Amniotic stem cell (primary cell): ENCODE results near the gene RPH3AL.

ENCODE experiments used
- DNase-seq: peaks from one replicate; lab custom pipeline; 2025; lab: John Stamatoyannopoulos, UW

RPH3AL gene

DNA sequence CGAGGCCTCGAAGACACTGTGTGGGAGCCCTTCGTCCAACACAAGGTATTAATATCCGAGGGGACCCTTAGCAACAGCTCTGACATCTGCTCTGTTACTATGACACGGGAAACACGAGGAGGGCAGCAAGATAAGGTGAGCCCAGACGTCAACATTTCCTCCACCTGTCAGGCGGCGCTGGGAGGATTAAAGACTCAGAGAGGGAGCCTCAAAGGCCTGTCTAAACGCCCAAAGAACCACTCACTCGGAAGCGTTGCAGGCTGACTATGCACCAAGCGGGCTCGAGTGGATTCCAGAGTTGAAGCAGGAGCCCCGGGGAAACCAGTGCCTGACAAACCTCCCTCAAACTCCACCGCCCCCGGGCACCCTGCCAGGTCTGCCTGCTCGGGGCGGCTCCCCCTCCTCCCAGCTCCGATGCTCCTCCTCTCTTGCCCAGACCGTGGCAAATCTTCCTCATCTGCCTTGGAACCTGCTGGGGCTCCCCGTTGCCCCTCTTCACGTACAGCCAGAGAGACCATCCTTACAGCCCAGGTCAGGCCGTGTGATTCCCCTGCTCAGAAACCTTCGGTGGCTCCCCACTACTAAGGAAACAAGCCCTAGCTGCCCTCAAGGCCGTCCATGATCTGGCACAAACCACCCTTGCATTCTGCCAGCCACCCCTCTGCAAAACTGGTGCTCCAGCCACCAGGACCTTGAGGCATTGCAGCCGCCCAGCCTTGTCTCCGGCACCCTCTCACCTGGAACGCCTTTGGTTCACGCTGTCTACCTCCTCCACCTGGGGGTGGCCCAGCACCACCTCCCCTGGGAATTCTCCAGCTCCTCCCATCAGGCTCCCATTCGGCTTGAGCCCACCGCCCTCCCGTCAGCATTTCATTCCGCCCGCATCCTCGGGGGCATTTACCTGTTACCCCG lies 16.2 kb downstream of the RPH3AL start:
- no peak for DNase-seq

DNA sequence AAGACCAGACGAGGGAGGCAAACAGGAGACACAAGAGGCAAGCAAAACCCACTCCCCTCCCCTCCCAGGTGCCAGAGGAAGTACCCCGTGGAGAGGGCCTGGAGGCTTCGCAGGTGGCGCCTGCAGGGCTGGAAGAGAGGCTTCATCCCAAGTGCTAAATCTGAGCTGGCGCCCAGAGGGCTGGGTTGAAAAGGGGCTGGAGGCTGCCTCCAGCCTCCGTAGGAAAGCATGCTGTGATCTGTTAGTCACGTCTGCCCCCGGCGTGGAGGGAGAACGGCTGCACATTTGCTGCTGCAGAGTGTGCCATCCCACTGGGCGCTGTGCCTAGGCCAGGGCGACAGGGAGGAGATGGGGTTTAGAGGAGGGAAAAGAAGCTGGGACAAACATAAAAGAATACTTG lies 16.9 kb downstream of the RPH3AL start:
- DNase-seq, result no peak

DNA sequence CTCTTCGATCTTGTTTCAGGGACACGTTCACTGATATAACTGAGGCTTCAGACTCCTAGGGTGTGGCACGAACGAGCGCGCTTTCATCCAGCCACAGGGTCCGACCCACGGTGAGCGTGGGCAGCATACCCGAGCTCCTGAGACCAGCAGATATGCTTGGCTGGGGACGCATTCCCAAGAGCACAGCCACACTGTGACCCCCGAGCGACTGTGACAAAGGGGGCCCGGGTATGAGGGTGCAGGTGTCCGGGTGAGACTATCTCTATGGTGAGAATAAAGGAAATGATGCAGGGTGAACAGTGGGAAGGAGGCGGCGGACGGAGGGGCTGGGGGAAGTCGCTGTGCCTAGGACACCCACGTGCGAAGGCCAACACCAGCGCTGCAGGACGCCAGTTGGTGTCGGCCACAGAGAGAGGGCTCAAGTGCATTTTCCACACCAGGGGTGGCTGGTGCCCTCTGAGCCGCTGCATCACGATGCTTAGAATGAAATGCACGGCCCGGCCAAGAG lies 17.6 kb downstream of the RPH3AL start:
- DNase-seq, result no peak

DNA sequence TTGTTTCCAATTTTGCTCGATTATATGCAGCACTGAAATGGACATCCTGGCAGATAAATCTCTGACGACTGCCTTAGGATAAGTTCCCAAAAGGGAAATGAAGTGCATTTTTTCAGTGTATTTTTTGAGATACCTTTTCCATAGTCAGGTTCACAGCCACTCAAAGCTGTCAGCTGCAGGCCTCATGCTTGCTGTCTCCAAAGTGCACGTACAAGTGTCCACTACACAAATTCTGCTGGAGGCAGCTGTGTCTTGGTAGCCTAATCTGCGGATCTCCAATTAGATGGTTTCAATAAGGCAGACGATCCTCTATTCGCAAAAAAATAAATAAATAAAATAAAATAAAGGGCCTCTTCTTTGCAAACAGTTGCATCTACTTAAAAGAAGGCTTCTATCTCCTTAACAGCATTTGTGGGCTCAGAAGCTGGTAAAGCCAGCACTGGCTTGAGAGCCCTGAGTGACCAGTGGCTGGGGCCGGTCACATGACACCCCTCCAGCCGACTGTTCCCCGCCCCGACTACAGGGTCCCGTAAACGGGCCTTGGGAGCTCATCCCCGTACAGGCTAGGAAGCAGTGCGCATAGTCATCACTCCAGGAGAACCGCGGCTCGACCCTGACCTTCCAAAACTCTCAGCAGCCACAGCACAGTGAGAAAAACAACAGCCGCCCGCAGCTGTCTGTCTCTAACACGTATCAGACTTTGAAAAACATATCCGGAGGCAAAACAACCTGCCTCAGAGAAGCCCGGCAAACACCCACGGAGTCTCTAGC lies 18.8 kb downstream of the RPH3AL start:
- DNase-seq, result no peak

- no peak for DNase-seq
Measured at GRCh38 chr17:332558-333322, 19.9 kb downstream of the RPH3AL start.

DNA sequence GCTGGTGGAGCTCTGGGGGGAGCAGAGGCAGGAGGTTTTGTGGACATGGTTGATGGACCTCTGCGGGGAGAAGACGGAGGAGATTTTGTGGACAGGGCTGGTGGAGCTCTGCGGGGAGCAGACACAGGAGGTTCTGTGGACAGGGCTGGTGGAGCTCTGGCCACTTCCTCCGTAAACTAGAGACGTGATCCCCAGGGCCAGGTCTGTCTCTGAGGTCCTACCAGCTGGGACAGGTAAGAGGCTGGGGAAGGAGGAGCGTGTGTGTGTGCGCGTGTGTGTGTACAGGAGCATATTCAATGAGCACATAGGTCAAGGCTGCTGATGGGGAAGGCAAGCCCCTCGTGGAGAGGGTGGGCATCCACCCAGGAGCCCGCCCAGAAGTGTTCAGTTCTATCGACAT lies 20.6 kb downstream of the RPH3AL start:
- no peak for DNase-seq

- DNase-seq, result no peak
Measured at GRCh38 chr17:330993-331701, 21.5 kb downstream of the RPH3AL start.

GRCh38 chr17:329784-330420 lies 22.7 kb downstream of the RPH3AL start:
- DNase-seq, result no peak

GRCh38 chr17:327971-328370 lies 24.6 kb downstream of the RPH3AL start:
- DNase-seq, result no peak

DNA sequence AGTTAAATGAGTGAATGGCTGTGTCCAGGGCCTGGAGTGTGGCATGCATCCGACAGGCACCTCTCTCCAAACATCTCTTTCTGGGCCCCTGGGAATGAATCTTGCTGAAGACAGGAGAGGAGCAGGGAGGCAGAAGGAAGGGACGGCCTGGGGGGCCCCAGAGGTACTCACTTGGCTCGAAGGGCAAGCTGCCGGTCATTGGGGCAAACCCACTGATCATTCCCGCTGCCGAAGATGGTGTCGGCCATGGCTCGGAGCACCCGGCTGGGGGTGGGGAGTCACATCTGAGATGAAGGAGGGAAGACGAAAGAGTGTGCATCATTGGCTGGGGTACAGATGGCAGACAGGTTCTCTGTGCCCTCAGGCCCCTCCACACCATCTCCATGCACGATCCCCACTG lies 25.3 kb downstream of the RPH3AL start:
- DNase-seq, result no peak

DNA sequence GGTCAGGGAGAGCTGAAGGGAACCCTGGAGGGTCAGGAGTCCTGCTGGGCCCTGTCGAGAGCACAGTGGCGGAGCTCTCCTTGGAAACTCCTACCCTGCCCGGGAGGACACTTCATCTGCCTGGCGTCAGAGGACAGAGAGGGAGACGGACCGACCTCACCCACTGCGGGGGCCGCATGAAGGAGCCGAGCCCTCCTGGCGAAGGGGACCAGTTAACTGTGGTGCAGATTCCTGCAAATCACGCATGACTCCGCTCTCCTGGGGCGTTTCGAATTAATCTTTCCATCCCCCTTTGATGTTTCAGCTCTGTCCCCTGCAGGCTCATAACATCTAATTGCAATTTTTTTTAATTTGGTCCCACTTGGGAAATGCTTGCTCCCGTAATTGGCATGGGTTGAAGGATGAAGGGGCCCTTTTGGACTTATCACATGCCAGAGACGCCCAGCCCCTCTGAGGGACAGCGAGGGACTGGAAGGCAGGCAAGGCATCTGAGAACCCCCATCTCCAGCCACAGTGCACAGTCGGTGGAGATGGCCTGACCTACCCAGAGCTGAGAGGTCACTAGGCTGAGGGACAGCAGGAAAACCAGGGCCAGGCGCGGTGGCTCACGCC lies 26.5 kb downstream of the RPH3AL start:
- no peak for DNase-seq

DNA sequence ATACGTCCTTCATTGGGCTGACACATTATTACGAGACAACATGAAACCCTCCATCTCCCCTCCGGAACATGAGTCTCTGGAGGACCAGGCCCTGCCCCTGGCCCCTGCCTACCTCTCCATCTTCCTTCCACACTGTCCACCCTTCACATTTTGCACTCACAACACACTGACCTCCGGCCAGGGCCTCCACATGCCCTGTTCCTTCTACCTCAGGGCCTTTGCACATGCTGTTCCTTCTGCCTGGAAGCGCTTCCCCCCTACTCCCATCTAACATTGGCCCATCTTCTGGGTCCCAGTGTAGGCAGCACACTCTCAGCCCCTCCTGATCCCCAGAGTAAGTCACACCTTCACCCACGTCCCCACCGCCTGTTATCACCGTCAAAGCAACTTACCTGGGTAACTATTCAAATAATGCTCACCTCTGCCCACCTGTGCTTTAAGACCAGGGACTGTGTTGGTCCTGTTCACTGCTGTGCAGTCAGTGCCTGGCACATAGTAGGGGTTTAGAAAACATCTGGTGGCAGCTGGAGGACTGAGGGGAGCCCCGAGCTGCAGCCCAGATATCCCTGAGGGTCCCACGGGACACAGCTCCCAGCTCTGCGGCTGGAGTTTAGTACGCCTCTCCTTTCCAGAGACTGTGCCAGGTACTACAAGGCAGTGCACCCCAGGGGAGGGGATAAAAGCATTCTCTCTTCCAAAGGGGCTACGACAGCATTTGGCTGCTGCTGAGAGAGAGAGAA lies 27.2 kb downstream of the RPH3AL start:
- DNase-seq, result no peak

GRCh38 chr17:323721-324571 lies 28.7 kb downstream of the RPH3AL start:
- no peak for DNase-seq

- DNase-seq, result no peak
Measured at GRCh38 chr17:323181-323580, 29.4 kb downstream of the RPH3AL start.

- no peak for DNase-seq
Measured at GRCh38 chr17:322006-322780, 30.4 kb downstream of the RPH3AL start.

DNA sequence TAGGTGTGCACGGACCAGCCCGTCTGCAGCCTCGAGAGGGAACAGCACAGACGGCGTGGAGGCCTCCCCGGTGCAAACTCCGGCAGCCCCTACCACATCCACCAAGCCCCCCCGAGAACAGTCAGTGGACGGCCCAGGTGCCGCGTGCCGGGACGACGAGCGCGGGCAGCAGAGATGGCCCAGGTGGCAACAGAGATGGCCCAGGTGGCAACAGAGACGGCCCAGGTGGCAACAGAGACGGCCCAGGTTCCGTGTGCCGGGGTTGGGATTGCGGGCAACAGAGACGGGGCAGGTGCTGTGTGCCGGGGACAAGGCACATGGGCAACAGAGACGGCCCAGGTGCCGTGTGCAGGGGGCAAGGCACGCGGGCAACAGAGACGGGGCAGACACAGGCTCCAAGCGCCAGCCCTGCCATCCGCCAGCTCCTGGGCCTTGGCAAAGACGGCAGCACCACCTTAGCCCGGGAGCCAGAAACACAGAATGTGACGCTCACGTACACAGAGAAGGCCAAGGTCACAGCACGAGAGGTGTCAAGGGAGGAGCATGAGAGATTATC lies 31.1 kb downstream of the RPH3AL start:
- DNase-seq, result no peak

GRCh38 chr17:320809-321385 lies 31.7 kb downstream of the RPH3AL start:
- no peak for DNase-seq

GRCh38 chr17:320139-320538 lies 32.5 kb downstream of the RPH3AL start:
- no peak for DNase-seq
